ENCODE results near the gene GIGYF1. TPM values are rescaled to one million over a fixed set of nuclear protein-coding genes. Genes with fewer than 3 reads are reported as not detected.
"Not testable (repeated sequence)": the region's sequence is repeated elsewhere in the genome, so short reads cannot be mapped to it uniquely, and the experiment has no call there.

Gene GIGYF1
- polyA plus RNA-seq, 1 experiment = 7.6 TPM

GRCh38 chr7:100673302-100673941 lies 20.6 kb downstream of the GIGYF1 start, which contains the start of gene GNB2:
GNB2 (plus strand) TSS chr7:100673740; CDS start chr7:100676266, 2,526 bp downstream.
- ChIA-PET CTCF (interaction anchor here (0.6 to 1.0 kb wide), 4 partner anchors 19 to 1771 kb away, joined by 3 to 4 read pairs (median 3); no protein-coding TSS in a partner anchor), POLR2A (interaction anchor here (0.5 kb wide), 1 partner anchor 39 kb away, joined by 4 read pairs; no protein-coding TSS in a partner anchor)
- Histone ChIP-seq H3K36me3 (ENCODE audit: control insufficient read depth, insufficient read depth, low read length) (peaks cover 17% of the 10 kb centered on the region), H3K27me3 (ENCODE audit: control insufficient read depth, insufficient read depth, low read length) (peaks cover 4% of the 10 kb centered on the region), H3K4me3 (ENCODE audit: low read depth, low read length) (peak within 1 kb of the TSS; percentile 97)
- TF ChIP-seq CTCF (IDR thresholded peaks at IDR 0.05; ENCODE audit: insufficient read depth, low read depth, low read length) = no peak
- DNase-seq (ENCODE audit: low read depth) = peak; percentile 89

GRCh38 chr7:100671353-100672327 lies 22.4 kb downstream of the GIGYF1 start:
- Histone ChIP-seq H3K27me3 (ENCODE audit: control insufficient read depth, insufficient read depth, low read length) (peaks cover 4% of the 10 kb centered on the region), H3K4me3 (ENCODE audit: low read depth, low read length) (no peak overlapping the region), H3K36me3 (ENCODE audit: control insufficient read depth, insufficient read depth, low read length) (no peaks in the 10 kb centered on the region; the same call in 1 of the 2 replicates)
- TF ChIP-seq CTCF (IDR thresholded peaks at IDR 0.05; ENCODE audit: insufficient read depth, low read depth, low read length) = no peak
- DNase-seq (ENCODE audit: low read depth) = no peak
- ChIA-PET CTCF (no interaction called here), POLR2A (no interaction called here)

- ChIA-PET POLR2A (no interaction called here), CTCF (interaction anchor here (1.2 to 1.3 kb wide), 2 partner anchors 53 to 106 kb away, joined by 4 read pairs; no protein-coding TSS in a partner anchor)
- H3K4me3 ChIP-seq (ENCODE audit: low read depth, low read length) = no peak overlapping the region
- no peaks in the 10 kb centered on the region for H3K36me3 ChIP-seq (ENCODE audit: control insufficient read depth, insufficient read depth, low read length)
- H3K27me3 ChIP-seq (ENCODE audit: control insufficient read depth, insufficient read depth, low read length) = peaks cover 6% of the 10 kb centered on the region
- DNase-seq (ENCODE audit: low read depth) = no peak
- no peak for TF ChIP-seq CTCF (IDR thresholded peaks at IDR 0.05; ENCODE audit: insufficient read depth, low read depth, low read length)
These were observed 24.0 kb downstream of the GIGYF1 start for GRCh38 chr7:100670074-100670473.

- H3K27me3 ChIP-seq (ENCODE audit: control insufficient read depth, insufficient read depth, low read length); H3K36me3 ChIP-seq (ENCODE audit: control insufficient read depth, insufficient read depth, low read length); DNase-seq (ENCODE audit: low read depth); H3K4me3 ChIP-seq (ENCODE audit: low read depth, low read length); POLR2A ChIA-PET: not testable (repeated sequence)
- CTCF ChIA-PET = interaction anchor here (0.7 to 1.2 kb wide), 2 partner anchors 105 to 123 kb away, joined by 3 to 4 read pairs; no protein-coding TSS in a partner anchor
These were observed 24.9 kb downstream of the GIGYF1 start for GRCh38 chr7:100669106-100669505.

- TF ChIP-seq CTCF (IDR thresholded peaks at IDR 0.05; ENCODE audit: insufficient read depth, low read depth, low read length) = no peak
- no peak for DNase-seq (ENCODE audit: low read depth)
- Histone ChIP-seq H3K36me3 (ENCODE audit: control insufficient read depth, insufficient read depth, low read length) (no peaks in the 10 kb centered on the region), H3K4me3 (ENCODE audit: low read depth, low read length) (no peak overlapping the region), H3K27me3 (ENCODE audit: control insufficient read depth, insufficient read depth, low read length) (peaks cover 6% of the 10 kb centered on the region)
- POLR2A ChIA-PET = no interaction called here
- CTCF ChIA-PET = interaction anchor here (1.4 kb wide), 1 partner anchor 24 kb away, joined by 3 read pairs; no protein-coding TSS in a partner anchor
These were observed 26.0 kb downstream of the GIGYF1 start for GRCh38 chr7:100668069-100668449.

All from BJ (cell line).